Islet precursor cell (in vitro differentiated cells): ENCODE measurements around the gene RADX.

Source experiments
- DNase-seq: peaks from one replicate; pipeline ENCODE4 v3.0.0-alpha.2; 2018

Gene RADX

GRCh38 chrX:106692425-106693065 is 80.8 kb downstream of the RADX start:
- no peak for DNase-seq

GRCh38 chrX:106696502-106696901 is 84.7 kb downstream of the RADX start:
- DNase-seq, result no peak

DNA sequence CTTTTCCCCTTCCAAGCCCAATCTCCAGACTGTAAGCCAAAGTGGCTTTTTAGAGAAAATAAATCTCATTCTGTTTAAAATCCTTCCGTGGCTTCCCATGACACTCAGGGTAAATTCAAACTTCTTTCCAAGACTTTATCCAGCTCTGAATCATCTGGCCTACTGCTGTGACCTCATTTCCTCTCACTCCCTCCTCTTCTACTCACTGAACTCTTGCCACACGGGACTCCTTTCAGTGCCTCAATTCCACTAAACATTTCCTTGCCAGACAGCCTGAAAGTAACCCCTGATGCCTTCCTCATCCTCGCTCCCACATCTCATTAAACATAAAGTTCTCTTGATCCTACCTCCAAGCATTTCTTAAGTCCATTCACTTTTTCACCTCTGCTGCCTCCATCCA is 86.9 kb downstream of the RADX start:
- no peak for DNase-seq

GRCh38 chrX:106702636-106703035 is 90.9 kb downstream of the RADX start:
- no peak for DNase-seq

DNA sequence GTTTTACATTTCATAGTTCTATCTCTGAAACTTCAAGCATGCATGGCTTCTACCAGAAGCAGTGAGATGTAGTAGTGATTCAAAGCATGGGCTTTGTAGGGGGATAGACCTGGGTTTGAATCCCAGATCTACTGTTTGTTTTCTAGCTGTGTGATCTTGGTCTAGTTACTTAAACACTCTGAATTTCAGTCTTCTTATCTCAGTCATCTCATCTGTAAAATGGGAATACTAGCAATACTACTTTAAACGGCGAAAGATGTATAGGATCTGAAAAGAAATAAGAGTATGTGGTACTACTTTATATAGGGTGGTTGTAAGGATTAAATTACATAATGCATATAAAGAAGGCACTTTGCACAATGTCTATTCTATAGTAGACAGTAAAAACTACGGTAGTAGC is 94.7 kb downstream of the RADX start:
- DNase-seq, result no peak

- no peak for DNase-seq
These were observed 96.1 kb downstream of the RADX start for GRCh38 chrX:106707771-106708454.

GRCh38 chrX:106710771-106711170 is 99.0 kb downstream of the RADX start:
- no peak for DNase-seq

DNA sequence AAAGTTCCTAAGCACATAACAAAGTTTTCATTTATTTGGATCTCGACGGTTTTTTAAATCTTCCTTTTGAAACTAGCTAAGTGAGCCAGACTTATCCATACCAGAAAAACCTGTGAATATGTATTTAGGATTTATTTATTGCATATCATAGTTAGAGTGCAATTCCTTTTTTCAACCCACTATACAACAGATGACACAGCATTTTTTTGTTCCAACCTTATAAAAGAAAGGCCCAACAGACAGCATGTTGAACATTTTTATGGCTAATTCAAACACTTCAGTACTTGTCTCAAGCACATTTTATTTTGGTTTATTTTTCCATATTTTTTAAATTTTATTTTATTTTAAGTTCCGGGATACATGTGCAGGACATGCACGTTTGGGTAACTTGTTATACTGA is 99.6 kb downstream of the RADX start:
- no peak for DNase-seq

DNA sequence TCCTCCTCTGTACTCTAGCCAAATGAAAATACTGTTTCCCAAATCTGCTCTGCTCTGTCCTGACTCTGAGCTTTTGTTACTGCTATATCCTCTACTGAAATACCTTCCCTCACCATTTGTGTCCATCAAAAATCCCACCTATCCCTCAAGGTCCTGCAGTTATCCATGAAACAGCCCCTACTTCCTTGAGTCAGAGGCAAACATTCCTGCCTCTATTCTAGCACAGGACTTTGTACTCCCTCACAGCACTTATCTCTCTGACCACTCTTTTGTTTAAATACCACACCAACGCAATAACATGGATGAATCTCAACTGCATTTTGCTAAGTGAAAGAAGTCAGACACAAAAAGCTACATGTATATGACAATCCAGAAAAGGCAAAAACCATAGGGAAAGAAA is 104.2 kb downstream of the RADX start:
- DNase-seq, result no peak

GRCh38 chrX:106716463-106716862 is 104.7 kb downstream of the RADX start:
- no peak for DNase-seq

GRCh38 chrX:106718709-106719108 is 106.9 kb downstream of the RADX start:
- no peak for DNase-seq

GRCh38 chrX:106725931-106726330 is 114.2 kb downstream of the RADX start:
- DNase-seq, result no peak

- DNase-seq, result peak; percentile 81
These were observed 115.0 kb downstream of the RADX start, which contains the start of gene RNF128 for GRCh38 chrX:106726485-106727437. Gene RNF128, plus strand, starts transcription at chrX:106726701. Its CDS starts 213 bp downstream, at chrX:106726914.

DNA sequence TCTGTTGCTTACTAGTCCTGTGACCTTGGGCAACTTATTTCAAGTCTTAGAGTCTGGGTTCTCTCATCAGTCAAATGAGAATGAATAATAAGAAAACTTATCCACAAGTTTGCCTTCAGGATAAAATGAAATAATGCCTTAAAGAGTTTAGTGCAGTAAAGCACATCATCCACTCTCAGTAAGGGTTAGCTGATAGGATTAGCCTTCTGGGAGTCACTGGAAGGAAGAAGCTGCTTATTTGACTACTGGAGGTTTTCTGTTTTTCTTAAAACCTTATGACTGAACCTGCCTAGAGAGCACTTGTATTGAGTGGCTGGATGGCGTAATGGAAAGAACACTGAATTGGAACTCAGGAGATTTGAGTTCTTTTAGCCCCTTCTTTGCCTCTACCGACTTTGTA is 116.6 kb downstream of the RADX start:
- DNase-seq, result no peak
